Progenitor cell of endocrine pancreas (in vitro differentiated cells): Measurements from ENCODE around the gene HOXA6. TPM values are rescaled to one million over a fixed set of nuclear protein-coding genes. Genes with fewer than 3 reads are reported as not detected.

Experiments
- DNase-seq: peaks from one replicate; pipeline ENCODE4 v3.0.0; 2021; ENCODE audit warnings: low spot score; ENCODE audit not compliant: unreplicated experiment
- H3K27ac Mint-ChIP-seq: 2 replicates; pipeline ENCODE4 v1.8.0; 2021; ENCODE audit warnings: mild to moderate bottlenecking, moderate library complexity, mixed read lengths
- H3K27me3 Mint-ChIP-seq: 2 replicates; pipeline ENCODE4 v1.8.0; 2021; ENCODE audit warnings: mixed read lengths
- H3K36me3 Mint-ChIP-seq: 2 replicates; pipeline ENCODE4 v1.8.0; 2022; ENCODE audit warnings: mixed read lengths; ENCODE audit not compliant: insufficient read depth
- H3K4me1 Mint-ChIP-seq: 2 replicates; pipeline ENCODE4 v1.8.0; 2021; ENCODE audit warnings: low read depth, mixed read lengths
- H3K4me3 Mint-ChIP-seq: 2 replicates; pipeline ENCODE4 v1.8.0; 2021; ENCODE audit warnings: low read depth, mild to moderate bottlenecking, moderate library complexity, mixed read lengths
- H3K9me3 Mint-ChIP-seq: 2 replicates; pipeline ENCODE4 v1.8.0; 2021; ENCODE audit warnings: low read depth, mixed read lengths
- CTCF ChIP-seq: fragments of 200-600 bp; sonication (generic); IDR thresholded peaks from one replicate; pipeline ENCODE4 v1.5.0; 2021; ENCODE audit warnings: antibody characterized with exemption, mild to moderate bottlenecking; ENCODE audit not compliant: unreplicated experiment
- total RNA-seq: library from RNA; stranded (reverse); gene quantifications from 2 replicates; pipeline ENCODE4 v1.2.1, GENCODE V29; 2021

HOXA6 gene
- total RNA-seq, 1 donor from 2014 or later = 0.38 TPM

GRCh38 chr7:27172823-27173510, 25.4 kb upstream of the HOXA6 start:
- Mint-ChIP-seq H3K4me3 (no peak overlapping the region), H3K27me3 (peaks cover 84% of the 10 kb centered on the region), H3K36me3 (no peaks in the 10 kb centered on the region), H3K27ac (no peak overlapping the region), H3K4me1 (peaks cover 4% of the 10 kb centered on the region), H3K9me3 (no peaks in the 10 kb centered on the region)
- no peak for DNase-seq
- no peak for TF ChIP-seq CTCF

GRCh38 chr7:27172315-27172774, 24.8 kb upstream of the HOXA6 start:
- Mint-ChIP-seq H3K27me3 (peaks cover 84% of the 10 kb centered on the region), H3K4me3 (no peak overlapping the region), H3K9me3 (no peaks in the 10 kb centered on the region), H3K4me1 (peaks cover 4% of the 10 kb centered on the region), H3K27ac (no peak overlapping the region), H3K36me3 (no peaks in the 10 kb centered on the region)
- no peak for TF ChIP-seq CTCF
- DNase-seq = no peak

- H3K9me3 Mint-ChIP-seq = no peaks in the 10 kb centered on the region
- TF ChIP-seq CTCF = no peak
- H3K27me3 Mint-ChIP-seq = peaks cover 84% of the 10 kb centered on the region
- peaks cover 4% of the 10 kb centered on the region for H3K4me1 Mint-ChIP-seq
- H3K4me3 Mint-ChIP-seq = no peak overlapping the region
- no peaks in the 10 kb centered on the region for H3K36me3 Mint-ChIP-seq
- DNase-seq = no peak
- no peak overlapping the region for H3K27ac Mint-ChIP-seq
Observed at GRCh38 chr7:27171637-27172314, 24.2 kb upstream of the HOXA6 start.

GRCh38 chr7:27171325-27171636, 23.7 kb upstream of the HOXA6 start:
- DNase-seq = no peak
- no peak overlapping the region for H3K27ac Mint-ChIP-seq
- no peak overlapping the region for H3K4me3 Mint-ChIP-seq

More at GRCh38 chr7:27171325-27171636, 23.7 kb upstream of the HOXA6 start:
- peaks cover 84% of the 10 kb centered on the region for H3K27me3 Mint-ChIP-seq
- peaks cover 4% of the 10 kb centered on the region for H3K4me1 Mint-ChIP-seq
- H3K9me3 Mint-ChIP-seq = no peaks in the 10 kb centered on the region
- no peak for TF ChIP-seq CTCF
- no peaks in the 10 kb centered on the region for H3K36me3 Mint-ChIP-seq
